MCF 10A (cell line): ENCODE results near the gene C2CD3. TPM values are rescaled to one million over a fixed set of nuclear protein-coding genes. Genes with fewer than 3 reads are reported as not detected.

ENCODE experiments used
- BruUV-seq: library from RNA; stranded (reverse); fragments of 400-500 nt; replicated peaks from 2 replicates; lab custom pipeline; 2021; lab: Mats Ljungman, UMichigan
- CTCF ChIA-PET: fragments of 300-600 bp; sonication (Branson Sonifier 250); formaldehyde crosslinking; extraction: SDS; loops from one replicate; lab custom pipeline; 2021; ENCODE audit warnings: antibody characterized with exemption, inconsistent platforms; lab: Yijun Ruan, JAX
- POLR2A ChIA-PET: fragments of 300-600, 350-650 bp; sonication (Branson Sonifier 250); formaldehyde crosslinking; extraction: SDS; loops from one replicate; lab custom pipeline; 2020; ENCODE audit warnings: antibody characterized with exemption, inconsistent platforms; lab: Yijun Ruan, JAX
- DNase-seq: peaks from one replicate; pipeline ENCODE4 v3.0.0-alpha.2; 2018; ENCODE audit not compliant: unreplicated experiment
- H3K27ac Mint-ChIP-seq: one replicate; pipeline ENCODE4 v1.8.0; 2022; ENCODE audit warnings: mild to moderate bottlenecking, low read depth, mixed read lengths; ENCODE audit not compliant: unreplicated experiment
- H3K27me3 Mint-ChIP-seq: one replicate; pipeline ENCODE4 v1.8.0; 2022; ENCODE audit warnings: mixed read lengths; ENCODE audit not compliant: insufficient read depth, unreplicated experiment
- H3K36me3 Mint-ChIP-seq: one replicate; pipeline ENCODE4 v1.8.0; 2022; ENCODE audit warnings: mild to moderate bottlenecking, moderate library complexity, mixed read lengths; ENCODE audit not compliant: insufficient read depth, unreplicated experiment
- H3K4me1 Mint-ChIP-seq: one replicate; pipeline ENCODE4 v1.8.0; 2022; ENCODE audit warnings: mixed read lengths; ENCODE audit not compliant: insufficient read depth, unreplicated experiment
- H3K4me3 Mint-ChIP-seq: one replicate; pipeline ENCODE4 v1.8.0; 2022; ENCODE audit warnings: mild to moderate bottlenecking, moderate library complexity, mixed read lengths; ENCODE audit not compliant: unreplicated experiment
- H3K9me3 Mint-ChIP-seq: one replicate; pipeline ENCODE4 v1.8.0; 2022; ENCODE audit warnings: mixed read lengths; ENCODE audit not compliant: unreplicated experiment
- CTCF ChIP-seq: fragments of 200-600 bp; IDR thresholded peaks from one replicate; pipeline ENCODE4 v1.8.0; 2022; ENCODE audit warnings: antibody characterized with exemption, mild to moderate bottlenecking; ENCODE audit not compliant: unreplicated experiment
- intact Hi-C: fragments of 100-400 bp; cut with micrococcal nuclease; formaldehyde crosslinking; loops from 2 replicates; pipeline ENCODE4 v1.14.1; 2022
- total RNA-seq: library from RNA; stranded (reverse); gene quantifications from 2 replicates; pipeline ENCODE4 v1.2.3, GENCODE V29; 2022

C2CD3 gene
- total RNA-seq, 1 experiment from 2014 or later = 18.7 TPM

- TF ChIP-seq CTCF = no peak
- no peaks in the 10 kb centered on the region for H3K27me3 Mint-ChIP-seq
- no peaks in the 10 kb centered on the region for H3K36me3 Mint-ChIP-seq
- intact Hi-C loops = no loop called here
- H3K27ac Mint-ChIP-seq = no peak overlapping the region
- BruUV-seq = no TSS peak
- no peak for DNase-seq
- H3K4me1 Mint-ChIP-seq = peaks cover 17% of the 10 kb centered on the region
- H3K9me3 Mint-ChIP-seq = no peaks in the 10 kb centered on the region
- POLR2A ChIA-PET = interaction anchor here (0.6 kb wide), 1 partner anchor 1114 kb away, joined by 3 read pairs; no protein-coding TSS in a partner anchor
- CTCF ChIA-PET = interaction anchor here (0.6 to 0.7 kb wide), 2 partner anchors 13 to 60 kb away, joined by 3 read pairs; no protein-coding TSS in a partner anchor
- H3K4me3 Mint-ChIP-seq = no peak overlapping the region
Observed at GRCh38 chr11:73976451-73977151, 194.2 kb downstream of the C2CD3 start.

DNA sequence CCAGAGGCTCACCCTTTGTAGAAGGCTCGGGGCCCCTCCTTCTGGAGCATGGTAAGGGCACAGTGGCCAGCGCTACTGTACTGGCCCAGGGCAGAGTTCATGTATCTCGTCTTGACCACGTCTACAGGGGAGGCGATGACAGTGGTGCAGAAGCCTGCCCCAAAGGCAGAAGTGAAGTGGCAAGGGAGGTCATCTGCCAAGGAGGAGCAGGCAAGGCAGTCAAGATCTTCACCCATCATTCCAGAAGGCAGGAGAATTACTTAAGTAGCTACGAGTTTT, 195.4 kb downstream of the C2CD3 start:
- POLR2A ChIA-PET = no interaction called here
- H3K4me1 Mint-ChIP-seq = peaks cover 17% of the 10 kb centered on the region

DNA sequence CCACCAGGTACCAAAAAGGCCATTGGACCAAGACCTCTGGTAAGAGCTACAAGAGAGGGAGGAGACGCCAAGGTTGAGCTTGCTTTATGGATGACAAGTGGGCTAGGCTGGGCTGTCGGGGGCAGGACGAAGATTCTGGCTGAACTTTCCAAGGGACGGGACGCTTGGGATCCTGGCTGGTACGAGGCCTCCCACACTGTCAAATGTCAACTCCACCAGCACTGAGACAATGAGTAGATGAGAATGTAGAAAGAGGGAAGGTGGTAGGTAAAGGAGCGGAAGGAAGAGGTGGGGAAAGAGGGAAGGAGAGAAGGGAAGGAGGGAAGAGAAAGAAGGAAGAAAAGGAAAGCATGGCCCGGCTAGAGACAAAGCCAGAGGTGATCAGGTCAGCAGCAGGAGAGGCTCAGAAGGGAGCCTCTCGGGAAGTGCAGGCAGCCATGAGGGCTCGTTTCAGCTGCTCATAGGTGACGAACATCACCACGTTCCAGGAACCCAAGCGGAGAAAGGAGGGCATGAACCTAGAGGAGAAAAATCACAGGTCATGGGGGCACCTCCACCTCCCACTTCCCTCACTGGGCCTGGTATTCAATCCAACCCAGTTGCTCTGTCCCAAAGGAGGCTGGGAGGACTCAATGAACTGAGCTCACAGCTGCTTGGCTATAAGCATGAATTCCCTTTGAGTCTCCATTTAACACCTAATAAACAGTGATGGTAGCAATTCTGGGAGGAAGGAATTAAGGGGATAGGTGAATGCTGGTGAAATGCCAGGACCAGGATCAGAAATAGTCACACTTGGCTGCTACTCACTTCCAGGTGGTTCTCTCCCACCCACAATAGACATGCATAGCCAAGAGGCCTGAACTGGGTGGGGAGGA, 196.0 kb downstream of the C2CD3 start:
- no peak overlapping the region for H3K4me3 Mint-ChIP-seq
- no peak overlapping the region for H3K27ac Mint-ChIP-seq
- no peaks in the 10 kb centered on the region for H3K36me3 Mint-ChIP-seq
- POLR2A ChIA-PET = no interaction called here
- intact Hi-C loops = no loop called here
- TF ChIP-seq CTCF = no peak
- no peak for DNase-seq
- BruUV-seq = no TSS peak
- H3K4me1 Mint-ChIP-seq = peaks cover 12% of the 10 kb centered on the region
- CTCF ChIA-PET = interaction anchor here (0.6 to 1.1 kb wide), 3 partner anchors 11 to 21 kb away, joined by 3 to 4 read pairs (median 3); no protein-coding TSS in a partner anchor
- no peaks in the 10 kb centered on the region for H3K9me3 Mint-ChIP-seq
- no peaks in the 10 kb centered on the region for H3K27me3 Mint-ChIP-seq

More for the DNA sequence above, 195.4 kb downstream of the C2CD3 start:
- no TSS peak for BruUV-seq
- intact Hi-C loops = no loop called here
- Mint-ChIP-seq H3K9me3 (no peaks in the 10 kb centered on the region), H3K36me3 (no peaks in the 10 kb centered on the region), H3K27ac (no peak overlapping the region), H3K4me3 (no peak overlapping the region), H3K27me3 (no peaks in the 10 kb centered on the region)
- DNase-seq = no peak
- CTCF ChIA-PET = no interaction called here
- TF ChIP-seq CTCF = no peak
